ENCODE data around the gene PTPN3.

PTPN3 gene

DNA sequence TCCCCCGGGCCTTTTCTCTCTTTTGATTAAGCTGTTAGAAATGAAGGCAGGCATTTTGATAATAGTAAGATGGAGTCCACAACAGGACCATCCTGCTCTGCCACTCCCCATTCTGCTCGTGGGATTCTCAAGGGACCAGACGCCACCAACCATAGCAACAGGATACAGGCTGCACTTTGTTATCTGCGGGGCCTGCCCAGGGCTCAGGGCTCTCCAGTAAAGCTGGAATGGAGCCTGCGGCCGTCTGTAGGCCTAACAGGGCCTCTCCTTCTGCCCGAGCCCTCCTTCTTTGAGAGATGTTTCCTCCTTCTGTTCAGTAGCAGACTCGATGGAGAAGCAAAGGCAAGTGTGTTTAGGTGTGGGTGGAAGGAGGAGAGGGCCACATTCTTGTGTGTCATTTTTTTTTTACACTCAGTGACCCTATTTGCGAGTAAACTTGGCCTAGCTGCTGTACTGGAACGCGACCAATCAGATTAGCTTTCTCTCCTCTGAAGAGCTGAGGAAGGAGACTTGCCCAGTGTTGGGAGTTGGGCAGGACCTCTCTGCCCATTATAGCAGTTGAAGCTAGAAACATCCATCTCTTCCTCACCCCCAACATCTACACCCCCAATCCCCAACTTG, 168.4 kb downstream of the PTPN3 start:
- DNase-seq, result no peak

DNA sequence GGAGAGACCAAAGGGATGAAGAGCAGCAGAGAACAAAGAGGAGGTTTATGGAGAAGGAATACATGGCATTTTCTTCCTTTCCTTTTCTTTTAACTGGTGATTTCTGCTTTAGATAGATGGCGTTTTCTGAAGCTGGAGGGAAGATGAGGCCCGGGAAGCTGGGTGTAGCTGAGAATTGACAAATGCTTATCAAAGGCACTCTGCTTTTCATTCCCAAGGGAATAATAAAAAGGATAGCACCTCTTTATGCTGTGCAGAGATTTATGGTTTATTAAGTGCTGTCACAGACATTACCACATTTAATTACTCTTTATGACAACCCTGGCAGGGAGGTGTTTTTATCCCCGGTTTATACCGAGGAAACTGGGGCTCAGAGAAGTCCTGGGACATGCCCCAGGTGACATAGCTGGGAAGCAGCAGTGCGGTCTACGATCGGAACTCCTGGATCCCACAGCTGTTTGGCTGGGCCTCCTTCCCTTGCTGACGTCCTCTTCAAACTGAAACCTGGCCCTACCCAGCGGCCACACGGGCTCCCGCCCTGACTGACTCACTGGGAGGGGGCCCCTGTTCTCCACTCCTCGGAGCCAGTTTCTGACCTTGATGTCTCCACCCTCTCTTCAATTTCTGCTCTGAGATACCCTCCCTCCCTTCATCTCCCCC, 169.0 kb downstream of the PTPN3 start:
- DNase-seq, result no peak

Measured in suppressor macrophage treated with lipopolysaccharide for 1 hour (primary cell).